ENCODE measurements around the gene WDR70.

- TF ChIP-seq, protein P1, sequence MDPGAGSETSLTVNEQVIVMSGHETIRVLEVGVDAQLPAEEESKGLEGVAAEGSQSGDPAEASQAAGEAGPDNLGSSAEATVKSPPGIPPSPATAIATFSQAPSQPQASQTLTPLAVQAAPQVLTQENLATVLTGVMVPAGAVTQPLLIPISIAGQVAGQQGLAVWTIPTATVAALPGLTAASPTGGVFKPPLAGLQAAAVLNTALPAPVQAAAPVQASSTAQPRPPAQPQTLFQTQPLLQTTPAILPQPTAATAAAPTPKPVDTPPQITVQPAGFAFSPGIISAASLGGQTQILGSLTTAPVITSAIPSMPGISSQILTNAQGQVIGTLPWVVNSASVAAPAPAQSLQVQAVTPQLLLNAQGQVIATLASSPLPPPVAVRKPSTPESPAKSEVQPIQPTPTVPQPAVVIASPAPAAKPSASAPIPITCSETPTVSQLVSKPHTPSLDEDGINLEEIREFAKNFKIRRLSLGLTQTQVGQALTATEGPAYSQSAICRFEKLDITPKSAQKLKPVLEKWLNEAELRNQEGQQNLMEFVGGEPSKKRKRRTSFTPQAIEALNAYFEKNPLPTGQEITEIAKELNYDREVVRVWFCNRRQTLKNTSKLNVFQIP (CRISPR knock-in tag; IDR thresholded peaks at IDR 0.05; ENCODE audit: borderline replicate concordance, low read depth), result no peak
- TF ChIP-seq ZNF565 (CRISPR knock-in tag; conservative IDR thresholded peaks at IDR 0.05; ENCODE audit: low read depth) (no peak), ZFP30 (CRISPR knock-in tag; IDR thresholded peaks at IDR 0.05) (no peak), SNAI2 (CRISPR knock-in tag; IDR thresholded peaks at IDR 0.05) (no peak), BACH2 (CRISPR knock-in tag; IDR thresholded peaks at IDR 0.05; ENCODE audit: borderline replicate concordance) (no peak), ARNTL (CRISPR knock-in tag; IDR thresholded peaks at IDR 0.05; ENCODE audit: borderline replicate concordance, low read depth) (no peak)
Observed at GRCh38 chr5:37355161-37355560, 24.0 kb upstream of the WDR70 start.
